HEK293T (cell line): ENCODE results near the gene BPIFB4.

Source experiments
- ARNT ChIP-seq: fragments of 450-650 bp; IDR thresholded peaks from 2 replicates; pipeline ENCODE4 v1.6.1; 2017; ENCODE audit warnings: mild to moderate bottlenecking
- BHLHE40 ChIP-seq: fragments of 450-650 bp; IDR thresholded peaks from 2 replicates; pipeline ENCODE4 v1.6.1; 2016; ENCODE audit warnings: mild to moderate bottlenecking, moderate library complexity, borderline replicate concordance
- ELF4 ChIP-seq: fragments of 450-650 bp; IDR thresholded peaks from 2 replicates; pipeline ENCODE4 v1.6.1; 2017; ENCODE audit warnings: antibody characterized with exemption
- FOXA1 ChIP-seq: fragments of 450-650 bp; IDR thresholded peaks from 2 replicates; pipeline ENCODE4 v1.6.1; 2016; ENCODE audit warnings: mild to moderate bottlenecking
- FOXK2 ChIP-seq: fragments of 450-650 bp; IDR thresholded peaks from 2 replicates; pipeline ENCODE4 v1.6.1; 2016; ENCODE audit warnings: mild to moderate bottlenecking
- FOXM1 ChIP-seq: fragments of 450-650 bp; IDR thresholded peaks from 2 replicates; pipeline ENCODE4 v1.6.1; 2017; ENCODE audit warnings: mild to moderate bottlenecking, borderline replicate concordance
- HDGF ChIP-seq: fragments of 450-650 bp; IDR thresholded peaks from 2 replicates; pipeline ENCODE4 v1.6.1; 2017; ENCODE audit warnings: antibody characterized with exemption, borderline replicate concordance
- L3MBTL2 ChIP-seq: fragments of 450-650 bp; conservative IDR thresholded peaks from 2 replicates; pipeline ENCODE4 v1.6.1; 2016; ENCODE audit warnings: mild to moderate bottlenecking
- LEF1 ChIP-seq: fragments of 450-650 bp; IDR thresholded peaks from 2 replicates; pipeline ENCODE4 v1.6.1; 2017; ENCODE audit warnings: mild to moderate bottlenecking, borderline replicate concordance
- NFRKB ChIP-seq: fragments of 450-650 bp; IDR thresholded peaks from 2 replicates; pipeline ENCODE4 v1.6.1; 2016; ENCODE audit warnings: mild to moderate bottlenecking, moderate library complexity
- PKNOX1 ChIP-seq: fragments of 450-650 bp; IDR thresholded peaks from 2 replicates; pipeline ENCODE4 v1.6.1; 2016
- SP1 ChIP-seq: fragments of 450-650 bp; IDR thresholded peaks from 2 replicates; pipeline ENCODE4 v1.6.1; 2017
- SUZ12 ChIP-seq: fragments of 450-650 bp; IDR thresholded peaks from 2 replicates; pipeline ENCODE4 v1.6.1; 2016; ENCODE audit warnings: mild to moderate bottlenecking
- TARDBP ChIP-seq: fragments of 450-650 bp; IDR thresholded peaks from 2 replicates; pipeline ENCODE4 v1.6.1; 2016

DNA sequence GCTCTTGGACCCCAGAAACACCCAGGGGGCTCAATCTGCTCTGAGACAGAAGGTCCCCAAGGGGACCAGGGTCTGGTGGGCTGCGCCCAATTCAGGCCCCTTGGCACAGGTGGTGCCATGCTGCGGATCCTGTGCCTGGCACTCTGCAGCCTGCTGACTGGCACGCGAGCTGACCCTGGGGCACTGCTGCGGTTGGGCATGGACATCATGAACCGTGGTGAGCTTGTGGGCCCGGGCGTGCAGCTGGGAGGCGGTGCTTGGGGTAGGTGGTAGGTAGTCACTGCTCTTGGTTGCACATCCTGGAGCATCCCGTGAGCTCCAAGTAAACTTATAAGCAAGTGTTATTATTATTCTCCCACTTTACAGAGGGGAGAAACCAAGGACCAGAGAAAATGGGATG, 47.9 kb upstream of the BPIFB4 start, which contains the start of gene BPIFB6:
- TF ChIP-seq FOXM1: no peak
- no peak for TF ChIP-seq ELF4
- TF ChIP-seq PKNOX1: no peak
- no peak for TF ChIP-seq SUZ12
- TF ChIP-seq SP1: no peak
- no peak for TF ChIP-seq FOXA1
- no peak for TF ChIP-seq FOXK2
- TF ChIP-seq LEF1: no peak
- no peak for TF ChIP-seq ARNT
- TF ChIP-seq BHLHE40: no peak
- no peak for TF ChIP-seq NFRKB
- no peak for TF ChIP-seq L3MBTL2
- no peak for TF ChIP-seq TARDBP
- no peak for TF ChIP-seq HDGF
